LNCaP clone FGC (cell line): ENCODE results near the gene PPP2R5C.
"Not testable (repeated sequence)": the region's sequence is repeated elsewhere in the genome, so short reads cannot be mapped to it uniquely, and the experiment has no call there.

ENCODE experiments used
- DNase-seq: peaks from one replicate; pipeline ENCODE4 v3.0.0-alpha.2; 2011; ENCODE audit warnings: low read depth
- H3K4me3 ChIP-seq: 2 replicates; pipeline ENCODE4 v1.5.1; 2011; ENCODE audit warnings: mild to moderate bottlenecking, low read depth, low read length, control low read depth
- CTCF ChIP-seq: IDR thresholded peaks from 2 replicates; pipeline ENCODE4 v1.5.1; 2012; ENCODE audit warnings: mild to moderate bottlenecking; ENCODE audit not compliant: control insufficient read depth, insufficient read depth; ENCODE audit errors: extremely low read depth

The PPP2R5C gene

GRCh38 chr14:101761032-101761880, at the start of gene PPP2R5C:
Gene PPP2R5C (plus strand): TSS chr14:101761709. CDS start chr14:101761894, 185 bp downstream.
- TF ChIP-seq CTCF: no peak
- H3K4me3 ChIP-seq: peak within 1 kb of the TSS; percentile 79
- peak; percentile 59 for DNase-seq

- H3K4me3 ChIP-seq, DNase-seq: not testable (repeated sequence)
These were observed 49.7 kb upstream of the PPP2R5C start for GRCh38 chr14:101711857-101712233.

GRCh38 chr14:101712341-101712740, 49.2 kb upstream of the PPP2R5C start:
- H3K4me3 ChIP-seq, DNase-seq: not testable (repeated sequence)

- not testable (repeated sequence) for DNase-seq, H3K4me3 ChIP-seq
These were observed 48.4 kb upstream of the PPP2R5C start for GRCh38 chr14:101713091-101713490.

- DNase-seq: no peak
- TF ChIP-seq CTCF: no peak
- H3K4me3 ChIP-seq: no peak overlapping the region
These were observed 47.7 kb upstream of the PPP2R5C start for GRCh38 chr14:101713621-101714349.

- H3K4me3 ChIP-seq: no peak overlapping the region
- no peak for TF ChIP-seq CTCF
- no peak for DNase-seq
These were observed 47.1 kb upstream of the PPP2R5C start for GRCh38 chr14:101714394-101714793.

GRCh38 chr14:101715210-101716076, 46.1 kb upstream of the PPP2R5C start:
- no peak for TF ChIP-seq CTCF
- H3K4me3 ChIP-seq: no peak overlapping the region
- no peak for DNase-seq
